B cell (primary cell): ENCODE data around the gene FGF11. TPM values are rescaled to one million over a fixed set of nuclear protein-coding genes. Genes with fewer than 3 reads are reported as not detected.

Source experiments
- ATAC-seq: fragments of 200-7000 bp; cut with Tn5 transposase; one replicate; pipeline ENCODE4 v1.10.0; 2021; ENCODE audit warnings: low read depth, mild to moderate bottlenecking, moderate number of reproducible peaks, moderate library complexity
- CTCF ChIA-PET: fragments of 350-600 bp; sonication (Branson Sonifier 250); formaldehyde crosslinking; loops from one replicate; lab custom pipeline; 2021; ENCODE audit warnings: antibody characterized with exemption, inconsistent platforms; lab: Charles Lee
- POLR2A ChIA-PET: fragments of 350-600 bp; sonication (Branson Sonifier 250); formaldehyde crosslinking; loops from one replicate; lab custom pipeline; 2021; ENCODE audit warnings: antibody characterized with exemption; lab: Charles Lee
- DNase-seq: peaks from one replicate; pipeline ENCODE4 v3.0.0; 2013
- H2AFZ ChIP-seq: 2 replicates; pipeline ENCODE4 v1.6.1; 2012; ENCODE audit warnings: mild to moderate bottlenecking, low read depth, low read length; ENCODE audit not compliant: insufficient read depth, poor library complexity, severe bottlenecking
- H3K27ac ChIP-seq, 2 donors: 1 replicate in 1 of 2; 2 replicates in 1 of 2; pipeline ENCODE4 v1.5.1; 2012 to 2013; ENCODE audit warnings: low read length in 2 of 2, mild to moderate bottlenecking in 2 of 2, moderate library complexity in 1 of 2
- H3K27me3 ChIP-seq, 4 experiments: fragments of 200-600 bp in 1 of 4; sonication (generic) in 1 of 4; replicated peaks in 1 of 4; 1 replicate in 2 of 4; 2 replicates in 2 of 4; pipeline versions ENCODE4 v1.6.1 to v1.7.0; 2013 to 2016; ENCODE audit warnings: low read length in 3 of 4, mild to moderate bottlenecking in 2 of 4, mixed read lengths in 1 of 4, moderate library complexity in 1 of 4; ENCODE audit not compliant: insufficient read depth in 4 of 4, control insufficient read depth in 3 of 4; ENCODE audit errors: control extremely low read depth in 1 of 4
- H3K36me3 ChIP-seq, 2 experiments: replicated peaks in 1 of 2; 1 replicate in 1 of 2; 2 replicates in 1 of 2; pipeline versions ENCODE4 v1.6.1 to v1.7.1; 2013; ENCODE audit warnings: low read length in 1 of 2; ENCODE audit not compliant: insufficient read depth in 2 of 2, control insufficient read depth in 1 of 2; ENCODE audit errors: control extremely low read depth in 1 of 2, extremely low read depth in 1 of 2
- H3K4me1 ChIP-seq, 2 donors: fragments of 200-600 bp in 1 of 2; sonication (generic) in 1 of 2; 1 replicate in 1 of 2; 2 replicates in 1 of 2; pipeline versions ENCODE4 v1.5.1 to v1.6.1; 2013 to 2017; ENCODE audit warnings: low read length in 2 of 2; ENCODE audit not compliant: control insufficient read depth in 2 of 2, insufficient read depth in 2 of 2
- H3K4me2 ChIP-seq: replicated peaks from 2 replicates; pipeline ENCODE3; 2012; ENCODE audit warnings: mild to moderate bottlenecking, low read depth, low read length; ENCODE audit not compliant: poor library complexity, severe bottlenecking
- H3K4me3 ChIP-seq, 5 experiments: fragments of 200-600 bp in 1 of 5; sonication (generic) in 1 of 5; 1 replicate in 3 of 5; 2 replicates in 2 of 5; pipeline versions ENCODE4 v1.5.1 to v1.7.0; 2011 to 2016; ENCODE audit warnings: low read length in 4 of 5, mild to moderate bottlenecking in 4 of 5, low read depth in 2 of 5, control low read depth in 1 of 5, moderate library complexity in 1 of 5; ENCODE audit not compliant: insufficient read depth in 1 of 5; ENCODE audit errors: control extremely low read depth in 1 of 5, extremely low read depth in 1 of 5
- H3K79me2 ChIP-seq: fragments of 200-600 bp; sonication (generic); one replicate; pipeline ENCODE4 v1.6.0; 2016; ENCODE audit warnings: low read length; ENCODE audit not compliant: control insufficient read depth, insufficient read depth
- H3K9ac ChIP-seq: fragments of 200-600 bp; sonication (generic); 2 replicates; pipeline ENCODE4 v1.6.1; 2017; ENCODE audit warnings: mild to moderate bottlenecking, low read length, moderate library complexity
- H3K9me3 ChIP-seq, 3 donors: one replicate each; pipeline versions ENCODE4 v1.6.1 to v1.7.1; 2013; ENCODE audit warnings: low read length in 2 of 3; ENCODE audit not compliant: control insufficient read depth in 2 of 3, insufficient read depth in 1 of 3; ENCODE audit errors: control extremely low read depth in 1 of 3
- H4K20me1 ChIP-seq: 2 replicates; pipeline ENCODE4 v1.6.0; 2012; ENCODE audit warnings: mild to moderate bottlenecking, low read length; ENCODE audit not compliant: insufficient read depth, control insufficient read depth, poor library complexity, severe bottlenecking
- H3K27ac Mint-ChIP-seq: one replicate; pipeline ENCODE4 v1.8.0; 2021; ENCODE audit warnings: mixed read lengths
- H3K27me3 Mint-ChIP-seq: one replicate; pipeline ENCODE4 v1.8.0; 2021; ENCODE audit warnings: mixed read lengths
- H3K4me1 Mint-ChIP-seq: one replicate; pipeline ENCODE4 v1.8.0; 2021; ENCODE audit warnings: mixed read lengths
- H3K4me3 Mint-ChIP-seq: one replicate; pipeline ENCODE4 v1.8.0; 2021; ENCODE audit warnings: mixed read lengths
- H3K9me3 Mint-ChIP-seq: one replicate; pipeline ENCODE4 v1.8.0; 2022; ENCODE audit warnings: mixed read lengths; ENCODE audit not compliant: insufficient read depth
- CTCF ChIP-seq: fragments of 200-600 bp; IDR thresholded peaks from one replicate; pipeline ENCODE4 v1.8.0; 2022; ENCODE audit warnings: antibody characterized with exemption, mild to moderate bottlenecking
- EZH2 ChIP-seq: IDR thresholded peaks from 2 replicates; pipeline ENCODE4 v1.6.1; 2012; ENCODE audit warnings: borderline replicate concordance, low read depth, mild to moderate bottlenecking, moderate library complexity, low read length; ENCODE audit not compliant: insufficient read depth, poor library complexity, severe bottlenecking
- WGBS: methylation state at CpG from one replicate; pipeline ENCODE4 v1.1.5; 2013; ENCODE audit warnings: missing lambda C conversion rate; ENCODE audit not compliant: insufficient coverage; 5-methylcytosine and 5-hydroxymethylcytosine counted together
- intact Hi-C: fragments of 100-400 bp; cut with micrococcal nuclease; formaldehyde crosslinking; loops from one replicate; pipeline ENCODE4 v1.10.0; 2022
- polyA plus RNA-seq: library from polyadenylated mRNA; depleted of rRNA; stranded (reverse); fragments of >200 nt; gene quantifications from 2 replicates; pipeline ENCODE4 v1.2.3, GENCODE V29; 2012
- total RNA-seq, 2 donors: library from RNA; stranded (reverse); fragments of 120-200 nt in 1 of 2; gene quantifications; 1 replicate in 1 of 2; 2 replicates in 1 of 2; pipeline versions ENCODE4 v1.2.3 to v1.2.4, GENCODE V29; 2013 to 2022

FGF11 gene
- total and polyA plus RNA-seq, 2 donors (not counting 1 experiment from before 2014, with no cell fraction given), result 2.7 to 4.6 TPM

DNA sequence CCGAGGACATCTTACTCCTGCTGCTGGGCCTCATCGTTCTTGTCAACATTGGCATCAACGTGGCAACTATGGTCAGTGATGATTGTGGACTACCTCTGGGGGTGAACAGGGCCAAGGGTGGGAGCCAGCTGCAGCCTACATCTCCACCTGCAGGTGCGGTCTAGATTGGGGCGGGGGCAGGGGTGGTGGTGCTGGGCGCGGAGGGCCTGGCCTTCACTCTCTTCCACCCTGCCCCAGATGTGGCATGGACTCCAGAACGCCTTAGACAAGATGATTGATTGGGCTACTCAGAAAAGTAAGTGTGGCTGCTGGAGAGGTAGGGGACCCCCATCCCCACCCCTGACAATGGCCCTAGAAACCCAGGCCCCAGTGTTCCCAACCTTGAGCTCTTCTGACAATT, 13.6 kb upstream of the FGF11 start:
- intact Hi-C loops, result no loop called here
- H3K9ac ChIP-seq, result no peak overlapping the region
- ChIA-PET POLR2A (no interaction called here), CTCF (no interaction called here)
- H3K36me3 ChIP-seq, result no peaks in the 10 kb centered on the region
- no peaks in the 10 kb centered on the region for H3K9me3 Mint-ChIP-seq
- no peak overlapping the region for H3K27ac ChIP-seq
- no peaks in the 10 kb centered on the region for H3K4me1 ChIP-seq
- no peaks in the 10 kb centered on the region for H4K20me1 ChIP-seq
- H3K9me3 ChIP-seq, result no peaks in the 10 kb centered on the region
- WGBS, result 91% methylated on average over 3 of the region's 8 CpGs
- no peak for ATAC-seq
- no peak overlapping the region for H3K27ac Mint-ChIP-seq
- no peak overlapping the region for H2AFZ ChIP-seq
- no peak overlapping the region for H3K4me2 ChIP-seq
- no peak overlapping the region for H3K4me3 ChIP-seq
- DNase-seq, result no peak
- no peak for TF ChIP-seq EZH2
- peaks cover 0 to 3% (median 0%) of the 10 kb centered on the region in 4 experiments for H3K27me3 ChIP-seq
- no peaks in the 10 kb centered on the region for H3K79me2 ChIP-seq
- H3K4me3 Mint-ChIP-seq, result no peak overlapping the region
- peaks cover 4% of the 10 kb centered on the region for H3K27me3 Mint-ChIP-seq
- no peaks in the 10 kb centered on the region for H3K4me1 Mint-ChIP-seq

- POLR2A ChIA-PET, result no interaction called here
- 97% methylated on average over 29 of the region's 33 CpGs for WGBS
These were observed 13.0 kb upstream of the FGF11 start for GRCh38 chr17:7426203-7426863.

More at GRCh38 chr17:7426203-7426863, 13.0 kb upstream of the FGF11 start:
- no peak overlapping the region for H3K4me3 ChIP-seq
- no peaks in the 10 kb centered on the region for H3K9me3 ChIP-seq
- no peak overlapping the region for H3K4me3 Mint-ChIP-seq
- no peaks in the 10 kb centered on the region for H3K4me1 Mint-ChIP-seq
- no peak overlapping the region for H3K27ac Mint-ChIP-seq
- no peak for DNase-seq
- no peaks in the 10 kb centered on the region for H3K9me3 Mint-ChIP-seq
- no peak for ATAC-seq
- intact Hi-C loops, result no loop called here
- H3K27me3 ChIP-seq, result peaks cover 0 to 3% (median 0%) of the 10 kb centered on the region in 4 experiments
- CTCF ChIA-PET, result no interaction called here
- TF ChIP-seq EZH2 (no peak), CTCF (no peak)
- no peaks in the 10 kb centered on the region for H3K36me3 ChIP-seq
- no peaks in the 10 kb centered on the region for H4K20me1 ChIP-seq
- no peak overlapping the region for H3K27ac ChIP-seq
- H3K4me1 ChIP-seq, result no peaks in the 10 kb centered on the region
- no peak overlapping the region for H3K4me2 ChIP-seq
- H3K79me2 ChIP-seq, result no peaks in the 10 kb centered on the region
- H2AFZ ChIP-seq, result no peak overlapping the region
- peaks cover 4% of the 10 kb centered on the region for H3K27me3 Mint-ChIP-seq
- H3K9ac ChIP-seq, result no peak overlapping the region
